Muscle layer of duodenum (tissue), 2 donors: ENCODE data around the gene NCAM1.

ENCODE experiments used
- H3K27ac ChIP-seq: one replicate; pipeline ENCODE4 v1.7.0; 2013; ENCODE audit warnings: mild to moderate bottlenecking, low read length
- H3K27me3 ChIP-seq: one replicate; pipeline ENCODE4 v1.7.0; 2013; ENCODE audit warnings: low read depth, mild to moderate bottlenecking, control low read depth, low read length
- H3K36me3 ChIP-seq, 2 donors: one replicate each; pipeline ENCODE4 v1.7.0; 2013; ENCODE audit warnings: low read length in 2 of 2, control low read depth in 1 of 2, mild to moderate bottlenecking in 1 of 2; ENCODE audit not compliant: insufficient read depth in 2 of 2, control insufficient read depth in 1 of 2
- H3K4me1 ChIP-seq, 2 donors: one replicate each; pipeline ENCODE4 v1.7.0; 2013; ENCODE audit warnings: low read length in 2 of 2, mild to moderate bottlenecking in 2 of 2, control low read depth in 1 of 2, moderate library complexity in 1 of 2; ENCODE audit not compliant: insufficient read depth in 2 of 2, control insufficient read depth in 1 of 2
- H3K4me3 ChIP-seq, 2 donors: one replicate each; pipeline ENCODE4 v1.7.0; 2013; ENCODE audit warnings: low read length in 2 of 2, low read depth in 1 of 2, mild to moderate bottlenecking in 1 of 2
- H3K9me3 ChIP-seq, 2 donors: one replicate each; pipeline ENCODE4 v1.7.0; 2013; ENCODE audit warnings: low read length in 2 of 2, control low read depth in 1 of 2, mild to moderate bottlenecking in 1 of 2; ENCODE audit not compliant: control insufficient read depth in 1 of 2
- donor health status: healthy.

Gene NCAM1

DNA sequence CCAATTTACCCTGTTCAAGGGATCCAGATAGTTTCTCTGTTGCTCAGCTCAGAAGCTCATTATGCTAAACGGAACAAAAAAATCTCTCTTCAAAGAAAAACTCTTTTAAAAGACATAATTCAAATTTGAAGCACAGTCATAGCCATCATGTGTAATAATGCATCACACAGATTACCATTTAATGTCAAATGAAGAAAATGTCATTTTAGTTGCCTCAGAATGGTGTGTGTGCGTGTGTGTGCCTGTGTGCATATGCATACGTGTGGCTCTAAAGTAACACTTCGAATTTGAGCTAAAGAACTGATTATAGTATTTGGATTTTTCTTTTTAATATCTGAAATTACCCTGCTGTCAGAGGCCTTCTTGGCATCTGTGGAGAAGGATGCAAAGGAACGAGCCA, 363.0 kb downstream of the NCAM1 start:
- Histone ChIP-seq H3K27ac (no peak overlapping the region), H3K9me3 (no peaks in the 10 kb centered on the region), H3K36me3 (peaks cover 0 to 52% of the 10 kb centered on the region in 2 donors)

More for the DNA sequence above, 363.0 kb downstream of the NCAM1 start:
- Histone ChIP-seq H3K4me3 (no peak overlapping the region), H3K4me1 (no peaks in the 10 kb centered on the region), H3K27me3 (no peaks in the 10 kb centered on the region)
